GM21367 (cell line): ENCODE measurements around the gene MYB.

Source experiments
- ATAC-seq: cut with Tn5 transposase; IDR thresholded peaks from one replicate; pipeline ENCODE4 v1.9.1; 2021; ENCODE audit not compliant: unreplicated experiment

Gene MYB

GRCh38 chr6:135187372-135187771 is 6.3 kb downstream of the MYB start:
- ATAC-seq: no peak

GRCh38 chr6:135188718-135189117 is 7.6 kb downstream of the MYB start:
- ATAC-seq: no peak

- ATAC-seq: no peak
Observed at GRCh38 chr6:135189344-135189743, 8.2 kb downstream of the MYB start.

GRCh38 chr6:135191508-135192255 is 10.6 kb downstream of the MYB start:
- no peak for ATAC-seq

DNA sequence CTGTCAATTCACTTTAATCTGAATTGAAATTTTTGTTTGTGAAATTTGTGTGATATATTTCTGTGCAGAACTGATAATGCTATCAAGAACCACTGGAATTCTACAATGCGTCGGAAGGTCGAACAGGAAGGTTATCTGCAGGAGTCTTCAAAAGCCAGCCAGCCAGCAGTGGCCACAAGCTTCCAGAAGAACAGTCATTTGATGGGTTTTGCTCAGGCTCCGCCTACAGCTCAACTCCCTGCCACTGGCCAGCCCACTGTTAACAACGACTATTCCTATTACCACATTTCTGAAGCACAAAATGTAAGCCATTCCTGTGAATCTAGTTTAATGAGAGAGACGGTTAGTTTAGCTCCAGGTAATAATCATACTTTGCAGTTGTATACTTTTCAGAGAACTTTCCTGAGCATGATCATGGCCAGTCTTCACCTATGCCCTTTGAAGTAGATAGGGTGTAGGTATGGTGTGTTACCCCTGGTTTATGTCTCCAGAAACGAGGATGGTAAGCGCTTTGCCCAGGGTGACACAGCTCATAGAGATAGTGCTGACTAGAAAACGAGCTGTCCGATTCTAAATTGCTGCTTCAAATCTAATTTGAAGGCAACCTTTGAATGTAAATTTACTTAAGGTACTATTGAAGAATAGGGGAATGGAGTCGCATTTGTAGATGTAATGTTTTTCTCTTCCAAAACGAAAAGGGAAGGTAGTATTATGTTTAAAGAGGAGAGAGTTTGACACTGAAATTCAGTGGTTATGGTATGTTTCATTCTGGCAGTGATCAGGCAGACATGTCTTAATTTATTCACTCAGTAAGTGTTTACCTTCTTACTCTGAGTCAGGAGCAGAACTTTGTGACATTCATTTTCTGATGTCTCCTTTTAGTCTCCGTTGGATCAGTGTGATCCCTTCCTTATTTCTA is 11.4 kb downstream of the MYB start:
- no peak for ATAC-seq

DNA sequence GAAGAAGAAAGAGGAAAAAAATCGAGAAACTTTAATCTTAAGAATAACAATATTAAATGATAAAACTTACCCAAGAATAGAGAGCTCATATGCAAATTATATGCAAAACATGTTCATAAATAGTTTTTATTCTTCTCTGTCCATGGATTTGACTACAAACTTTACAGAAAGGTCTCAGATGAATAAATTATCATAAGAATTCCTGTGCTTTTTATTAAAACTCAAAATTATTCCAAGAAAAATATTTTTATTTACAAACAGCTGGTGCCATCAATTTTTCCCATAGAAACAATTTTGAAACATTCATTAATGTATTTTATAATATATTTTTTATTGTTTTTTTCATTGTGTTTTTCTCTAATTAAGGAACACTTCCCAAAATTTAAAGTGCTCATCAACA is 12.1 kb downstream of the MYB start:
- no peak for ATAC-seq

DNA sequence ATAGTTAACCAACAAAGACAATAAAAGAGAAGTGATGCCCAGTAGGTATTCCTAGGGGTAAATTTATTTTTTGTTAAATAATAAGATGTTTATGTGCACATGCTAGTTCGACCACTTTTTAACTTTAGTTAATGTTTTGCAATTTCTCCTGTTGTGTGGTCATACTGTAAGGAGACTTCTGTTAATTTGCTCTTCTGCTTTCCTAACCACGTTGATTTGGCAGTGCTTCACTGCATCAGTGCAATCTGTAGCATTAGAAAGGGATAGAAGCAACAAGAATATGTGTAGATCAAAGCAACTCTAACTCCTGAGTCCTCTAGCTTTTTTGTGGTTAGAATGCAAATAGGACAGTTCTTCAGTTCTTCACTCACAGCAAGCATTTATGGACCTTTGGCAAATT is 13.9 kb downstream of the MYB start:
- no peak for ATAC-seq

GRCh38 chr6:135195522-135195921 is 14.4 kb downstream of the MYB start:
- no peak for ATAC-seq

DNA sequence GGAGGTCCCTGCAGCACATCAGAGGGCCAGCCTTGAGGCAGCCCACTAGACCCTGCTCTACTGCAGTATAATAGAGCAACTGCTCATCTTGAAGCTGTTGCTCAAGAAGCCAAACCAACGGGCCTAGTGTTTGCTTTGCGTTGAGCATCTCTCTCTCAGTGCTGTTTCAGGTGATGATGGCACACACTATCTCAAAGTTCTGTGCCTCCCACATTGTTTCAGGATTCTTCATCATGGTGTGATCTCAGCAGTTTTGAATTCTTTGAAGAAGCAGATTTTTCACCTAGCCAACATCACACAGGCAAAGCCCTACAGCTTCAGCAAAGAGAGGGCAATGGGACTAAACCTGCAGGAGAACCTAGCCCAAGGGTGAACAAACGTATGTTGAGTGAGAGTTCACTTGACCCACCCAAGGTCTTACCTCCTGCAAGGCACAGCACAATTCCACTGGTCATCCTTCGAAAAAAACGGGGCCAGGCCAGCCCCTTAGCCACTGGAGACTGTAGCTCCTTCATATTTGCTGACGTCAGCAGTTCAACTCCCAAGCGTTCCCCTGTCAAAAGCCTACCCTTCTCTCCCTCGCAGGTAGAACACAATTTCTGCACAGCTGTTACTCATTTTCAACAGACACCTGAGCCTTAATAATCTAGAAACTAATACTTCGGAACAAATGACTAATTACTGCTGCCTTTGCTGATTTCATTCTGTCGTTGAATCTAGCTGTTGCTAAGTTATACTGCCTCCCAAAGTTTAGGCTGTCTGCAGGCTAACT is 15.8 kb downstream of the MYB start:
- ATAC-seq: no peak

DNA sequence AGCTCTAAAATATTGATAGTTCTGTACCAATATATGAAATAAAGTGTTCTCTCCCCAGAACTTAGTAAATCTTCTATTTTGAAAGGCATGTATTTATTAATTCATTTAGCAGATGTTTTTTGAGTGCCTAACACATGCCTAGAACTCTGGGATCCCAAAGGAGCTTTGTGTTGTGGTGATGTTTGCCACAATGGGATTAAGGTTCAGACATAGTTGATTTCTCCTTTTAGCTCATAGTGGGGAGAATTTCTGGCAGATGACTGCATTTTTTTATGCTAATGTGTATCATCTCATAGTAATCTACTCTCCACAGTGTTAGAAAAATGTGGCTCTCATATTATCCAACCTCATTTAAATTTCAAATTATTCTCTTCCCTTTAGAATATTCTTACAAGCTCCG is 21.7 kb downstream of the MYB start:
- no peak for ATAC-seq

- ATAC-seq: no peak
Observed at GRCh38 chr6:135204951-135205350, 23.8 kb downstream of the MYB start.

- no peak for ATAC-seq
Observed at GRCh38 chr6:135209803-135210202, 28.7 kb downstream of the MYB start.

- ATAC-seq: no peak
Observed at GRCh38 chr6:135210632-135211305, 29.7 kb downstream of the MYB start.

- no peak for ATAC-seq
Observed at GRCh38 chr6:135211306-135211702, 30.2 kb downstream of the MYB start.

DNA sequence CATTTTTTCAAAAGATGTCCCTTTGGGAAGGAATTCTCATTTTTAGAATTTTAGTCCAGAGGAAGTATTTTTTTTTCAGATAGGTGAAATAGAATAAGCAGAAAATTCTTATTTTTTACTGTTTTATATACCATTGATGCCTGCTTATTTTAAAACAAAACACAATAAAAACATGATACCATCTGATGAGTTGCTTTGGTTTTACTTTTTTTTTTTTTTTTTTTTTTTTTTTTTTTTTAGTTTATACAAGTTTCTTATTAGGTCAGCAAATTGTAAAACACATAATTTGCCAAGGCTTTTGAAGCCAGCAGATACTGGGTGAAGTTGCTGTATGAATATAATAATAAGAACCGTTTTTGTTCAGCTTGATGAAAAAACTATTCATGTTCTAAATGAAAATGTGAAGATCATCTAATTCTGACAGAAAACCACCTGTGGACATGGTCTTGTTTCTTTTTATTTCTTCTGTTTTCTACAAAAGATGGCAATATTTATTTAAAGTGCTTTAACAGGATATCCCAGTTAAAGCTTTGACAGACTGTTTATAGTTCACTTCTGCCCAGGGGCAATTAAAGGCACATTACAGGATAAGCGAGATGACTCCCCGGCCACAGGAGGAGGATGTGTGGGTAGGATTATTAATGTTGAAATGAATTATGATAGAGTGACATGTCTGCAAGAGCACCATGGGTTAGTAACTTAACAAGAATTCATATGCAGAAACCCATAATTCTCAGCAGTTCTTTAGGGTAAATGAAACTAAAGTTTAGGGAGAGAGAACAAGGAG is 31.1 kb downstream of the MYB start:
- no peak for ATAC-seq

GRCh38 chr6:135212935-135213334 is 31.8 kb downstream of the MYB start:
- ATAC-seq: no peak

DNA sequence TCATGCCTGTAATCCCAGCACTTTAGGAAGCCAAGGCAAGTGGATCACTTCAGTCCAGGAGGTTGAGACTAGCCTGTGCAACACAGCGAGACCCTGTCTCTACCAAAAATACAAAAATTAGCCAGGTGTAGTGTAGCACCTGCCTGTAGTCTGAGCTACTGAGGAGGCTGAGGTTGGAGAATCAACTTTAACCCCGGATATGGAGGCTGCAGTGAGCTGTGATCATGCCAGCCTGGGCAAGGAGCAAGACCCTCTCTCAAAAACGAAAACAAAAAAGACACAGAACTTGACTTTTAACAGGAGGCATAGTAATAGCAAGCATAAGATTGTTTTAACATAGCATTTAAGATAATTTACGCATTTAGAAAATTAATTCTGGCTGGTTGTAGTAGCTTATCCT is 32.5 kb downstream of the MYB start:
- ATAC-seq: no peak

DNA sequence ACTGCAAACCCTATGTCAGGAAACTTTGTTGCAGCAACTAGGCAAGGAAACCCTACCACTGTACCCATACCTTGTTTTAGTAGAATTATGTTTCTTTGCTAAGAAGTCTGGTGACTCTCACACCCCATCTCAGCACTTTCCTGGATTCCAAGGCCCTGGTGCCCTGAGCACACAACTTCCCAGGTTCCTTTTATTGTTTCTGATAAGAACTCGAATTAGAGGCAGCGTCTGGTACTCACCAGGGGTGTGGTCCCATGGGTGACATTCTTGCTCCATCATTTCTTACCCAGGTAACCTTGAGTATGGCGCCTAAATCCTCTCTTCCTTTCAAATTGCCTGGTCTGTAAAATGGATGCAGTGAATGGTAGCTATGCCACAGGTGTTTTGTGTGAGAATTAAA is 34.1 kb downstream of the MYB start:
- ATAC-seq: no peak

GRCh38 chr6:135215563-135215962 is 34.5 kb downstream of the MYB start:
- ATAC-seq: no peak

DNA sequence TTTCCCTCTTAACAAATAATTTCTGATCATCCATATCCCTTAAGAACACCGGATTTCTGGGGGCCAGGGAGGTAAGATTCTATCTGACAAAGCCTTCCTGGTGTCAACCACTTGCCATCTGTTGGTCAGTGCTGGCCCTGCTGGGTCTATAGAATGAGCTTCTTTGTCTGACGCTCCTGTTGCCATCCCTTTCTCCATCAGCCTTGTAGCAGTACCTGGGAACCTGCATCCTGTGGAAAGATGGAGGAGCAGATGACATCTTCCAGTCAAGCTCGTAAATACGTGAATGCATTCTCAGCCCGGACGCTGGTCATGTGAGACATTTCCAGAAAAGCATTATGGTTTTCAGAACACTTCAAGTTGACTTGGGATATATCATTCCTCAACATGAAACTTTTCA is 36.6 kb downstream of the MYB start:
- no peak for ATAC-seq
